ENCODE measurements around the gene NEDD4L.
"Not testable (repeated sequence)": the region's sequence is repeated elsewhere in the genome, so short reads cannot be mapped to it uniquely, and the experiment has no call there.

The NEDD4L gene

DNA sequence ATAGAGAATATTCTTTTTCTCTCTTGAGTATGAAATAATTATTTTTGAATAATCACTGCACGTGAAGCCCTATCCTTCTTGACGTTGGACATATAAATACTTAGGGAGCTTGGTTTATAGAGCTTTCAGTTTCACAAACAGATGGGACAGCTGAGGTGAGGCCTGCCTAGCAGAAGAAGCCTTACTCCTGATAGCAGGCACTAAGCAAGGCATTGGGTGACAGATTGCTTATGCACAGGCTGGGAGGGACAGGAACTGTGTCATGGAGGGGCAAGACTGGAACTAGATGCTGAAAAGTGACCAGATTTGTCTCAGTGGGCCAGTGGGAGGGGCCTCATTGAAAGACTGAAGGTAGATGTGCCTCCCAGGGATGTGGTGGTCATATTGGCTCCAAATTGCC is 220.8 kb downstream of the NEDD4L start:
- DNase-seq (ENCODE audit: low read depth in 2 of 2): no peak

DNA sequence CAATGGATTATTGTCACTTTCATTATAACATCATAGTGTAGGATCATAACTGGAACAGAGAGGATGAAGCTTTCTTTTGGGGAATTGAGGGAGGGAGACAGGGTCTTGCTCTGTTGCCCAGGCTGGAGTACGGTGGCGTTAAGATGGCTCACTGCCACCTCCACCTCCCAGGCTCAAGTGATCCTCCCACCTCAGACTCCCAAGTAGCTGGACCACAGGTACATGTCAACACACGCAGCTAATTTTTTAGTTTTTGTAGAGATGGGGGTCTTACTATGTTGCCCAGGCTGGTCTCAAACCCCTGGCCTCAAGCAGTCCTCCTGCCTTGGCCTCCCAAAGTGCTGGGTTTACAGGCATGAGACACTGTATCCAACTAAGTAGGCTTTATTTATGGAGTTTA is 221.5 kb downstream of the NEDD4L start:
- DNase-seq (ENCODE audit: low read depth in 2 of 2): not testable (repeated sequence)

DNA sequence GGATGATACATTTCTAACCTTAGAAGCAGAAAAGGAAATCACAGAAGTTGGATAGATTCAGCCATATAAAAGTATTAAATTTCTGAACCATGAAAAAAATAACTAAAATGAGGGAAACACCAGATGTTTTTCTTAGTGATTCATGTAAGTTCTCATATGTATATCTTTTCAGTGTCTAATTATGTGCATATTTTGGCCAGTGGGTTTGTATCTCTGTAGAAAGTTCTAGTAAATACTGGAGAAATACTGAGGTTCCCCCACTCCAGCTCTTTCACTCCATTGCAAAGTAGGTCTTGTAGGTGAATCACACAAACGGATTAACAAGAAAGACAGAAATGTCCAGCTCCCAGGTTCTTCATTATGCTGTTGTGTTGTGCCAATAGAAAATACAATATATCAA is 222.3 kb downstream of the NEDD4L start:
- no peak for DNase-seq (ENCODE audit: low read depth in 2 of 2)

DNA sequence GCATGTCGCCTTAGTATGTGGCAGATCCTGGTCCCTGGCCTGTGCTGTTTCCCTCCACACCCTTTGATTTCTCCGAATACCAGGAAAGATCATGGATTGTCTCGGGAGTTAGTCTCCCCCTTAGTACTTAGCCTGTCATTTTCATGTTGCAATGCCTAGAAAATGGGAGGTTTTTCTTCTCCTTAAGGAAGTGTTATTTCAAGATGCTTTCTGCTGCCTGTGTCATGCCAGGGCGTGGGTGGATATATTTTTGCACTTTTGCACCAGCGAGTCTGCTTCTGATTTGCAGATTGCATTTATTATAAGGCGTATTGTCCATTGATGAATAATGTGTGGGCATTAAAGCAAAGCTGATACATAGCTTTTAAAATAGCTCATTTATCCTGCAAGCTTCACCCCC is 223.5 kb downstream of the NEDD4L start:
- DNase-seq (ENCODE audit: low read depth in 2 of 2): no peak

DNA sequence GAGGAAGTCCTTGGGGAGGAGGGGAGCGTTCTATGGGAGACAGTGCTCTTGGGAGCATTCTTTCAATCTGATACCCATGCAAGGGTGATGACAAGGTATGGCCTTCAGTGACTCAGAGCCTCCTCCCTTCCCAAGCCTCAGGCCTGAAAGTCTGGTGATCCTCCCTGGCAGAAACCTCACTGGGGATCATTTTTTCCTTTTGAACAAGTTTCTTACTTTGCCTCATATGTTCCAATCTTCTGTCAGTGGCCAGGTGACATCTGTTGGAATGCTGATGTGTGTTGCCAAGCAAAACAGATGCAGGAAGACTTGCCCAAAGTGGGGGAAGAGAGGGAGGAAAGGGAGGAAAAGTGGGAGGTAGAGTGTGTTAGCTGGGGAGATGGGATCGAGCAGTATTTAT is 224.8 kb downstream of the NEDD4L start:
- DNase-seq (ENCODE audit: low read depth in 2 of 2): no peak

DNA sequence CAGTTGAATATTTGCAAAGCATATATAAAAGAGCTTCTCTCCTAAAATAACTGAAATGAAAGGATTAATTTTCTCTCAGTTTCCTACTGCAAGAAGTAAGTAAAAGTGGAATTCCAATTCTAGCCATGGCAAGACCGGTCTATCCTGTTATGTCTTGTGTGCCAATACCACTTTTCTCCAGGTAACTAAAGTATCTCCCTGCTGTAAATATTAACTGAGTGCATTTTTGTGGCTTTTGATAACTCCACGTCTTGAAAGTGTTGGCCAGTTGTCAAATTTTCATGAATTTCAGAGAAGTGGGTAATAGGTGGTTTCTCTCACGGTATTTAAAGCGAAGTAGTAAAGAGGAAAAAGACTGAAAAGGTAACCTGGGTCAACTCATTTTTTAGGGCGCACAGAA is 225.9 kb downstream of the NEDD4L start:
- no peak for DNase-seq (ENCODE audit: low read depth in 2 of 2)

DNA sequence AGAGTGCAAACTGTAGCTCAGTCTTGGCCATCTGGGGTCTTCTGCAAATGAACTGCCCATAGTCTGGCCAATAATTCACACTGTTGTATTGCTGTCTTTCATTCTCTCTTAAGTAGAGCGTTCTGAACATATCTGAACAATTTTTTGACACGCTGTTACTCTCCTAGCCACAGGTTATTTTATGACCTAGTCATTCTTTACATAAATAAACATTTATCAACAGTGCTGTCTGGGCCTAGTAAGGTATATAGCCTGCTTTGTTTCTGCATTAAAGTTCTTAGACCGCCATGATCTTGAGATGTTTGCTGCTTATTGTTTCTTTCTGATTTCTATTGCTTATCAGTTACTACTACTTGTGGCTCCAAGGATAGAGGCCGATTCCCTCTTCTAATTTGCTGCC is 226.4 kb downstream of the NEDD4L start:
- DNase-seq (ENCODE audit: low read depth in 2 of 2): no peak

DNA sequence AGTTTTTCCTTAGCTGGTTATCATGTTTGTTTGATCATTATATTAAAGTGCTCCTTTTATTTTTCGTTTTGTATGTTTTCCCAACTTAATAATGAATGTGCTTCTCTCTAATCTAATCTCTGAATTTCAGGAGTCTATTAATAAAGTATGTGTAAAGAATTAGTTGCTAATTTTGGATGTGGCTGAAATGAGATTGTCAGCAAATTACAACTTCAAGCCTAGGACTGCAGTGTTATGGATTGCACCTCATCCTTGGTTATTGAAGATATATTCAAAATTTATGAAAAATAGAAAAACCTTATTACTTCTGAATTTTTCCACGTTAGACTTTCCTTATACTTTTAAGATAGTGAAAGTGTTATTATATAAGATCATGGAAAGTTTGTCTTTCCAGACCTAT is 227.7 kb downstream of the NEDD4L start:
- no peak for DNase-seq (ENCODE audit: low read depth in 2 of 2)

DNA sequence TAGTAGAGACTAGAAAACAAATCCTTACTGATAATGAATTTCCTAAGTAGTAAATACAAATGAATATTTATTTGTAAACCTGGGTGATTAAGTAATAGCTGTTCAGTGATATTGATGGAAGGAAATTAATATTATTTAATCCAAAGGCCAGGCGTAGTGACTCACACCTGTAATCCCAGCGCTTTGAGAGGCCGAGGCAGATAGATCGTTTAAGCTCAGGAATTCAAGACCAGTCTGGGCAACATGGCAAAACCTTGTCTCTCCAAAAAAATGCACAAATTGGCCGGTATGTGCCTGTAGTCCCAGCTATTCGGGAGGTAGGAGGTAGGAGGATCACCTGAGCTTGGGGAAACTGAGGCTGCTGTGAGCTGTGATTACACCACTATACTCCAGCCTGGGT is 228.2 kb downstream of the NEDD4L start:
- no peak for DNase-seq (ENCODE audit: low read depth in 2 of 2)

DNA sequence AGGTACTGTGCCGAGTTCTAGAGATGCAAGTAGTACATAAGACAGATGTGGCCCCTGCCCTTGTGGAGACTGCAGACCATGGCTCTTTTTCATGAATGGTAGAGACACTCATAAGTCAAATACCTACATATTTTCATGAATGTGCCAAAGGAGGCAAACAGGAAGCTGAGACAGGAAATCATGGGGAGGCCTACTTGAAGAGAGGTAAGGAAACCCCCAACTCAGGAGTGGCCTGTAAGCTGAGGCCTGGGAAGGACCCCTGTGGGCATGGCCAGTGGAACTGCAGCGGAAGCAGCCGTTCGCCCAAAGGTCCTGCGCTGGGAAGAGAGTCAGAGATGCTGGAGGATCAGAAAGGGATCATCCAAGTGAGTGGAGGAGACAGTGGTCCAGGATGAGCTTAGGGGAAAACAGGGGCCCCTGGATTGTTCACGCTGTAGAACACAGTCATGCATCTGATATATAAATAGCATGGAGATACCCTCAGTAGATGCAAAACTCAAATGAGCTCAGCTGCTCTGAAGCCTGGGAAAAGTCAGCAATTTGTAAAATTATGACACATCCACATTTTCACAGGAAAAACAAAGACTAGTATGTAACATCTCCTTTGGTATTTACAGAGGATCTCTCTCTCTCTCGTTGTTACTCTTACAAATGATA is 228.9 kb downstream of the NEDD4L start:
- DNase-seq (ENCODE audit: low read depth in 2 of 2): no peak

DNA sequence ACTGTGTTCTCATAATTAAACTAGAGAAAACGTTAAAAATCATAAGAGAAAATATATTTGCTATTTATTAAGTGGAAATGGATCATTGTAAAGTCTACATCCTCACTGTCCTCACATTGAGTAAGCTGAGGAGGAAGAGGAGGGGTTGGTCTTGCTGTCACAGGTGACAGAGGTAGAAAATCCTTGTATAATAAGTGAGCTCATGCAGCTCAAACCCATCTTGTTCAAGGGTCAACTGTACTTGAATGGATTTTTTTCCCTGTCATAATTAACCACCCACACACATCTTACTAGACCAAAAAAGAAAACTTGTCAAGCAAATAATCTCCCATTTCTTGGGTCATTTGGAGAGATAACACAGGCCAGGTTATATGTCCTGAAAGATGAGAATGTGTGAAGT is 231.2 kb downstream of the NEDD4L start:
- no peak for DNase-seq (ENCODE audit: low read depth in 2 of 2)

DNA sequence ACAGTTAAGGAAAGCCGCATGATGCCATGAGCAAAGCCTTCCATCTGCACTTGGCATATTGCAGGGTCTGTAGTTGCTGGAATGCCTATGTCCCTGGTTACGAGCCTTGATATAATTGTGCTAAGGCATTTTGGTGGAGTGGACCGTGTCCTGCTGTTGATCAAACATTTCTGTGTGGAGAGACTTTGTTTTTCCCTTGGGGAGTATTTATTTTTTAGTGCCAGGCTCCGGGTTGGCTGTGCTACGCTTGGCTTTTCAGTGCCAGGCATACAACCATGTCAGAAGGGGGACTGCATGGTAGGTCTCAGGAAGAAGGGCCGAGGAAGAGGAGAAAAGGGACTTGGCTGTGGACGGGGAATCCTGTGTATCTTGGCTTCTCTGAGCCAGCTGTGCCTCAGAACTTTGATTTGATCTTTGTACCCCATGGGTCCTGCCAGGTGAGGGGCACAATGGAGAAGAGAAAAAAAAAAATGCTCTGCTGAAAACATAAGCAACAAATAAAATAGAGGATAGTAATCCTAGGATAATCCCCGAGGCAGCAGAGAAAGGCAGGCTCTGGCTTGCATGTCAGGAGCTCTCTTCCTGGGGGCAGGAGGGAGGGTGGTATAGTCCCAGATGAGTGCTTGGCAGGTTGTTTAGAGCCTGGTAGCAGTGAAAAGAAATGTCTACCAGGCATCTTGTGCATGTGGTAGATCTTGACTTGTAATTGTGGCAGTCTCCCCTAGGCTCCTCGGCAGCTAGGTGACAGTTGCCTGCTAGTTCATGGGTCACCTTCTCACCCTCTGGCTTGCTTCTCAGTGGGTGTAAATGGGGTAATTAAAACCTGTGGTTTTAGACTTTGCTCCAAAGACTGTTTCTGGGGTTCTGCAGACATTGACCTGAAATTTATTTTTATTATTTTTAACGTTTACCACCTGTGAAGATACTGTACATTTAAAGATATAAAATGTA is 233.0 kb downstream of the NEDD4L start:
- DNase-seq (ENCODE audit: low read depth in 2 of 2): no peak

DNA sequence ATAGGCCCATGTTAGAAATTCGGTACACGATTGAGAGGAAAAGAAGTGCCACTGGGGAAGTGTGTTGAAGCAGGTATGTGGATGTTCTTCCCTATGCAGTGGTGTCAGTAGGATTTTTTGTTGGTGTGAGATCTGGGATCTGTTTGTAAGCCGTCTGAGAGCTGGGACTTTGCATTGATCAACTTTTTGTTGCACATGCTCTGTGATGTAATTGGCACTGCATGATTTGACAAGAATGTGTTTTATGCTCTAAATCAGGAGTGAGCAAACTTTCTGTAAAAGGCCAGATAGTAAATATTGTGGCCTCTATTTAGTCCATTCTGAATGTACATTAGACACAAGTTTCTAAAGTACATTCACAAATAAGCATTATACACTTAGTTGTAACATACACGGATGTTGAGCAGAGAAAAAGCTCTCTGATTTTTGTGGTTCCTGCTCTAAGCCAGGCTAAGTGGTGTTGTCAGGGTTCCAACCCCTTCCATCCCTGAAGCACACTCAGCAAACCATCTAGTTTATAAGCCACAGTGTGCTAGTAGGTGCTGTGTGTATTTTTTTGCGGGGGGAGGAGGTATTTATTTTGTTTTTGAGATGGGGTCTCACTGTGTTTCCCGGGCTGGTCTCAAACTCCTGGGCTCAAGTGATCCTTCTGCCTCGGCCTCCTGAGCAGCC is 235.6 kb downstream of the NEDD4L start:
- no peak for DNase-seq (ENCODE audit: low read depth in 2 of 2)

DNA sequence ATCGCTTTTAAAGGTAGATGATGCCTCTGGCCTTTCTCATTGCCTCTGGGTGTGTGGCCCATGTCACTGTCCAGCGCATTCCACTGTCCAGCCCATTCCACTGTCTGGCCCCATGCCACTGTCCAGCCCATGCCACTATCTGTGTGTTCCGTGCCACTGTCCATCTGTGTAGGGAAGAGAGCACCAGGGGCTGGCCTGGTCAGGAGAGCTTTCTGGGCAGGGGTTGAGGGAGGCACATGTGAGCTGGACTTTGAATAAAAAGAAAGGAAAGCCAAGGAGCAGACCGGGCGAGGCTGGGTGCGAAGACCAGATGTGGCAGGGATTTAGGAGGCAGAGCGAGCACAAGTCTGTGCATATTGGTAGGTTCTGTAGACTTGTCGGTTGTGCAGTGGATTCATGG is 236.2 kb downstream of the NEDD4L start:
- no peak for DNase-seq (ENCODE audit: low read depth in 2 of 2)

DNA sequence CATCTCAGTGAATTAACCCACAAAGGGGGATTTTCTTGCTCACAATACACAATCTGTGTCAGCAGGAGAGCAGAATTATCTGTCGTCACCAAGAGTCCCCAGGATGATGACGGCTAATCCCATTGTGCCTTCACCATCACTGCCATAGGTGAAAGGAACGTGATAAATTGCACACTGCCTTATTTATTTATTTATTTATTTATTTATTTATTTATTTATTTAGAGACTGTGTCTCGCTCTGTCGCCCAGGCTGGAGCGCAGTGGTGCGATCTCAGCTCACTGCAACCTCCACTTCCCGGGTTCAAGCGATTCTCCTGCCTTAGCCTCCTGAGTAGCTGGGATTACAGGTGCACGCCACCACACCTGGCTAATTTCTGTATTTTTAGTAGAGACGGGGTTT is 238.8 kb downstream of the NEDD4L start:
- DNase-seq (ENCODE audit: low read depth in 2 of 2): not testable (repeated sequence)

DNA sequence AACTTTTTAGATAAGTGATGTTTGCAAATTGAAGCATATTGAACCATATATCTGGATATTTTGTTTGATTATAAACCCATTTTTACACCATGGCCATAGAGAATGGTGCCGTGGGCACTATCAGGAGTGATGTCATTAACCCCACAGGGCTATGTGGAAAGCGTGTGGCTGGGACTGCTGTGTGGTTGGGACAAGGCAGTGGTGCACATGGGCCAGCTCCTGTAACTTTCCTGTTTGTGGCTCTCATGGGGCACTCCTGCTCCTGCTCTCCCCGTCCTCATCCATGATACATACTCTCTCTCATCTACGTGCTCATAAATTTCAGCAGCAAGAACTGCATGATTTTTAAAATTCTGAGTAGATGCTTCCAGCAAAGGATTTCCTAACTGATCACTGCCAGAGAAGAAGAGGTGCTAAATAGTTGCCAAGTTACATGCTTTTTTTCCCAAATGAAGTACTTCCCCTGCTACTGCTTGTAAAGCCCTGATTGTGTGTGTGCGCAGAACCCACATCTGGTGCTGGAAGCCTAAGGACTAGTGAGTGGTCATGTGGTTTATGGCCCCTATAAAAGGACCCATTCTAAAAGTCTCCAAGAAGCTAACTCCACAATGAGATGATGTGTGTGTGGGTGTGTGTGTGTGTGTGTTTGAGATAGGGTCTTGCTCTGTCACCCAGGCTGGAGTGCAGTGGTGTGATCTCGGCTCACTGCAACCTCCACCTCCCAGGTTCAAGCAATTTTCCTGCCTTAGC is 240.8 kb downstream of the NEDD4L start:
- DNase-seq (ENCODE audit: low read depth in 2 of 2): no peak

DNA sequence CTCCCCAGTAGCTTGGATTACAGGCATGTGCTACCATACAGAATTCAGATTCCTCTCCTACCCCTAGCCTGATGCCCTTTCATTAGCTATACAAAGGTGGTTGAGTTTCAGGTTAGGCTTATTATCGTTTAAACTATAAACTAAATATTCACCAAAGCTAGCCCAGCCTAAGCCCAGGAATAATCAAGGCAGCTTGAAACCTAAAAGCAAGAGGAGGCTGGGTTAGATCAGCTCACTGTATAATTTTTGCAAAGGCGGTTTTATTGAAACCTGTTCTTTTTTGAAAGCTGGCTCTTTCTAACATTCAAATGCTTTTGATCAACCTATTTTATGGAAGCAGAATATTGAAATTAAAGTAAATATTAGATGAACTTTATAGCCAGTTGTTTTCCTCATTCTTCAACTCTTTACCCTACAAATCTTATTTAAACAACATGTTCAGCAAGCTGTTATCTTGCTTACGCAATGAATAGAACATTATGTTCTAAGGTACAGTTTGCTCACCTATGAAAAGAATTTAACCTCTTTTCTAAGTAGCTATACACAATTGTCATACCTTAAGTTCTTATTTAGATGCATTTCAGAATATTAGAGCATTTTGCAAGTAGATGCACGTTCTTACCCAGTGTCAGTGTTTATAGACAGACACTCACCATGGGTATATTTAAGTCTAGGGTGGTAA is 241.6 kb downstream of the NEDD4L start:
- no peak for DNase-seq (ENCODE audit: low read depth in 2 of 2)

DNA sequence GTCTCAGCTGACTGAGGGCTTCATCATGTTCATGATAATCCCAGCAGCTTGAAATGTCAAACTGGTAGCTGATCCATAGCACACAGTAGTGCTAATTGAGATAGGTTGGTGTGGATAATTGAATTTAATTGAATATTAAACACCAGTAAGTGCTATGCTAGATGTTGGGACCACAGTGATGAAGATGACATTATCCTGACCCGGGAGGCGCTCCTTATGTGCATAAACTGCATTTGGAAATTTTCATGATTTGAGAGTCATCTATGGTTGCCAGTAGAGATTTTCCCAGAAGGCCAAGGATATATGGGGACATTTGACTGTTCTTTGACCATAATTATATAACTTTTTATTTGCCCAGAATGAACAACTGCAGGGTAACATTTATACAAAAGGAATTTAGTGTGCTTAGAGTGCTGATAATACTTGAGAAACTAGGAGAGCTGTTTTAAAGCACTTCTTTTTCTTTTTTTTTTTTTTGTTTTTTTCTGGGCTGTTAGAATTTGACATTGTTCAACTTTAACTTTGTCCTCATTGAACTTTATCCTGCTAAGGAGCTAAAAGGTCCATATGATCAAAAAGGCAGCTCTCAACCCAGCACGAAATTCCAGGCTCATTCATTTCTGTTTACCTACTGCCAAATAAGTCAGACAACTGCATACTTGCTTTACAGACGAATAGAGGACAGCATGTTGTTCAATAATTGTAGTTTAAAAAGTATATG is 242.8 kb downstream of the NEDD4L start:
- no peak for DNase-seq (ENCODE audit: low read depth in 2 of 2)

DNA sequence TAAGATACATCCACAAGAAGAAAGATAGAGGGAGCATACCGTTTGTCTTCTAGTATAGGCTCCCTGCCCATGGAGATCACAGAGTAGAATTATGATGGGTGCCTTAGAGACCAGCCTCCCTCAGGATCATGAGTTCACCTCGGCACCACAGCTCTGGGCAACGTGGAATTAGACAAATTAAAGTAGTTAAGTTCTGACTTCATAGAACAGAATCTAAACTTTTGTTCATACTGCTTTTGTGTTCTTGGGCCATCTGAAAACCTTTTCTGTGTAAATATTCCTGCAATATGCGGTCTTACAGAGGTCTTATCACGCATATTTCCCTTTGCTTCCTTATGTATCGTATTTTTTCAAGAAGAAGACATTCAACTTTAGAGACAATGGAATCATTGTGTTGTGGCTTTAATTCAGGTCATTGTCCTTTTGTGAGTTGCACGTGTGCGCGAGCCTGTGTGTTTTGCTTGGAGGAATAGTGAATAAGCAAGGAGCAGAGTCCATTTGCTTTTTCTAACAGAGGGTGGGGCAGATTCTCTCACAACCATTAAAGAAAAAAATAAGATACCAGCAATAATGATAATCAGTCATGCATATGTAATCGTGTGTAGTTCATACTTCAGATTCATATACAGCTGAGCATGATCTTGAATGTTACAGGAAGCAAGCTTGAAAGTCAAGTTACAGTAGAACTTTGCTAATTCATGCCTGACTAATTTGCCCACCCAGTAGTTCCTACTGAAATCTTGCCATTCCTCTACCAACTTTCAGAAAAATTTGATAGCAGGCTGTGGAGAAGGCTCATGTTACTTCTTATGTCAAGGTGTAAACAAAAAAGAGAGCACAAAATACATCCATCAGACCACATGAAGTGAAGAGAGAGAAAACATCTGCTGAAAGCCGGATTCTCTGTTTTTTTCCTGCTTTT is 243.6 kb downstream of the NEDD4L start:
- no peak for DNase-seq (ENCODE audit: low read depth in 2 of 2)

All from stimulated activated CD4-positive, alpha-beta T cell treated with anti-CD3 and anti-CD28 coated beads, Interleukin-1b, Interleukin-23, amount 100 ng/mL, for 1 hour (primary cell).